WTC11 (cell line): ENCODE measurements around the gene SOX14.

ENCODE experiments used
- FOXJ3 ChIP-seq: sonication (generic); formaldehyde crosslinking; IDR thresholded peaks from 2 replicates; pipeline ENCODE4 v1.9.0; 2021; ENCODE audit warnings: missing genetic modification reagents, mild to moderate bottlenecking, borderline replicate concordance
- NR3C1 ChIP-seq: sonication (generic); formaldehyde crosslinking; conservative IDR thresholded peaks from 2 replicates; pipeline ENCODE4 v1.8.1; 2023; ENCODE audit warnings: low read depth, mild to moderate bottlenecking, missing genetic modification reagents
- SP1 ChIP-seq: sonication (generic); formaldehyde crosslinking; conservative IDR thresholded peaks from 2 replicates; pipeline ENCODE4 v1.8.1; 2022; ENCODE audit warnings: missing genetic modification reagents
- TF ChIP-seq, protein P1 (sequence below): fragments of 200-600 bp; IDR thresholded peaks from 2 replicates; pipeline ENCODE4 v1.8.0; 2022; ENCODE audit warnings: antibody characterized with exemption
- TF ChIP-seq, protein P2 (sequence below): sonication (generic); formaldehyde crosslinking; conservative IDR thresholded peaks from 2 replicates; pipeline ENCODE4 v1.8.1; 2022; ENCODE audit warnings: mild to moderate bottlenecking, missing genetic modification reagents

DNA sequence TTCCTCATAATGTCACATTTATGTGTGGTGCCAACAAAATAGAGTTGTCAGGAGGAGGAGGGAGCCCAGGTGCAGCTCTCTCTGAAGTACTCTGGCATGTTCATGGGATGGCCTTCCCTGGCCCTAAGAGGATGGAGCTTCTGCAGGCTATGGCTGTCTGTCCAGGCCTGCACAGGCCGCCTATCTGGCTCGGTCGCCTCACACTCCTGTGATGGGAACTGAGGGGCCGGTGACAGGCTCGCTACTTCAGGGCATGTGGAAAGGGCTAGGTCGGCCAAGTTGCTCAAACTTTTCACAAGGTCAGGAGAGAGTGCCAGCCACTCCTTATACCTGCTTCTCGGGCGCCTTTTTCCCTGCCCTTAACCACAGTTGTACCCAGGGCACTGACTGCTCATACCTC, 51.1 kb downstream of the SOX14 start:
- no peak for TF ChIP-seq SP1 (CRISPR knock-in tag)
- TF ChIP-seq NR3C1 (CRISPR knock-in tag) = no peak
- TF ChIP-seq FOXJ3 (CRISPR knock-in tag) = no peak
- TF ChIP-seq, protein P1, sequence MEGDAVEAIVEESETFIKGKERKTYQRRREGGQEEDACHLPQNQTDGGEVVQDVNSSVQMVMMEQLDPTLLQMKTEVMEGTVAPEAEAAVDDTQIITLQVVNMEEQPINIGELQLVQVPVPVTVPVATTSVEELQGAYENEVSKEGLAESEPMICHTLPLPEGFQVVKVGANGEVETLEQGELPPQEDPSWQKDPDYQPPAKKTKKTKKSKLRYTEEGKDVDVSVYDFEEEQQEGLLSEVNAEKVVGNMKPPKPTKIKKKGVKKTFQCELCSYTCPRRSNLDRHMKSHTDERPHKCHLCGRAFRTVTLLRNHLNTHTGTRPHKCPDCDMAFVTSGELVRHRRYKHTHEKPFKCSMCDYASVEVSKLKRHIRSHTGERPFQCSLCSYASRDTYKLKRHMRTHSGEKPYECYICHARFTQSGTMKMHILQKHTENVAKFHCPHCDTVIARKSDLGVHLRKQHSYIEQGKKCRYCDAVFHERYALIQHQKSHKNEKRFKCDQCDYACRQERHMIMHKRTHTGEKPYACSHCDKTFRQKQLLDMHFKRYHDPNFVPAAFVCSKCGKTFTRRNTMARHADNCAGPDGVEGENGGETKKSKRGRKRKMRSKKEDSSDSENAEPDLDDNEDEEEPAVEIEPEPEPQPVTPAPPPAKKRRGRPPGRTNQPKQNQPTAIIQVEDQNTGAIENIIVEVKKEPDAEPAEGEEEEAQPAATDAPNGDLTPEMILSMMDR = no peak
- TF ChIP-seq, protein P2, sequence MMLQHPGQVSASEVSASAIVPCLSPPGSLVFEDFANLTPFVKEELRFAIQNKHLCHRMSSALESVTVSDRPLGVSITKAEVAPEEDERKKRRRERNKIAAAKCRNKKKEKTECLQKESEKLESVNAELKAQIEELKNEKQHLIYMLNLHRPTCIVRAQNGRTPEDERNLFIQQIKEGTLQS (CRISPR knock-in tag) = no peak
